ENCODE measurements around the gene KIF25. TPM values are rescaled to one million over a fixed set of nuclear protein-coding genes. Genes with fewer than 3 reads are reported as not detected.

The KIF25 gene
- total RNA-seq, 4 donors from 2014 or later = 0.26 TPM; not detected in 3

DNA sequence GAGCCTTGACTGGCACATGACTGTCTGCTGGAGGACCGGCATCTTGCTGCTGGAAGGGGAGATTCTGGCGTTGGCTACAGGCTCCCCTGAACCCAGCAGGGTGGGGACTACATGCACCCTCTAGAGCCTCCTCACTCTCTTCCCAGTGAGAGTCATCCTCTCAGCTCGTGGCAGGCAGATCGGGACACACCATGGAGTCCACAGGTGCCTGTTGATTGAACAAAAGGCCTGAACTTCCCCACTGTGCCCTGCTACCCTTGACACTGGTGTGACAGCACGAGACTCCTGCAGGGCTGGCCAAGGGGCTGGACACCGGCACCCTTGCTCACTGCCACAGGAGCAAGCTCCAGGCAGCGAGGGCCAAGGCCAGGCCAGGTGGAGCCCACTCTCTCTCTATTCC, 73.3 kb downstream of the KIF25 start:
- TF ChIP-seq, protein P1, sequence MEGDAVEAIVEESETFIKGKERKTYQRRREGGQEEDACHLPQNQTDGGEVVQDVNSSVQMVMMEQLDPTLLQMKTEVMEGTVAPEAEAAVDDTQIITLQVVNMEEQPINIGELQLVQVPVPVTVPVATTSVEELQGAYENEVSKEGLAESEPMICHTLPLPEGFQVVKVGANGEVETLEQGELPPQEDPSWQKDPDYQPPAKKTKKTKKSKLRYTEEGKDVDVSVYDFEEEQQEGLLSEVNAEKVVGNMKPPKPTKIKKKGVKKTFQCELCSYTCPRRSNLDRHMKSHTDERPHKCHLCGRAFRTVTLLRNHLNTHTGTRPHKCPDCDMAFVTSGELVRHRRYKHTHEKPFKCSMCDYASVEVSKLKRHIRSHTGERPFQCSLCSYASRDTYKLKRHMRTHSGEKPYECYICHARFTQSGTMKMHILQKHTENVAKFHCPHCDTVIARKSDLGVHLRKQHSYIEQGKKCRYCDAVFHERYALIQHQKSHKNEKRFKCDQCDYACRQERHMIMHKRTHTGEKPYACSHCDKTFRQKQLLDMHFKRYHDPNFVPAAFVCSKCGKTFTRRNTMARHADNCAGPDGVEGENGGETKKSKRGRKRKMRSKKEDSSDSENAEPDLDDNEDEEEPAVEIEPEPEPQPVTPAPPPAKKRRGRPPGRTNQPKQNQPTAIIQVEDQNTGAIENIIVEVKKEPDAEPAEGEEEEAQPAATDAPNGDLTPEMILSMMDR (IDR thresholded peaks at IDR 0.05) = no peak
- TF ChIP-seq POLR2A (IDR thresholded peaks at IDR 0.05) = no peak
- 81 to 86% methylated on average over 5 to 7 of the region's 7 CpGs for WGBS, 2 donors
- intact Hi-C loops (cut with DNase I) = no loop called here

DNA sequence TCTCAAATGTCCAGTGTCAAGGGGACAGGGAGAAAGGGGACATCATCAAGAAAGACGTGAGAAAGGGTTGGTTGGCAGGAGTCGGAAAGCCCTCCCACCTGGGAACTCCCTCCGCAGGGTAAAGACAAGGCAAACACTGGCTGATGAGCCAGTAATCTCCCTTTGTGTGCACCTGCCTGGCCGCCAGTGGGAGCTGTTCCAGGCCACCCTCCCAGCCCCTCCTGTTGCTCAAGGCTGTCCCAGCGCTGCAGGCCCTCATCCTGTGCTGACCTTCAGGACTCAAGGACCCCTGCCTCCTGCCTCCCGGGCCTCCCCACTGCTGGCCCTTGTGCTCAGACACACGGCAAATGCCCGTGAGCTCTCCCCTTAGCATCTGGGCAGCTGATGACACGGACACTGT, 74.1 kb downstream of the KIF25 start:
- H3K36me3 ChIP-seq = no peaks in the 10 kb centered on the region
- H3K27me3 ChIP-seq = peaks cover 0 to 33% (median 0%) of the 10 kb centered on the region in 4 donors
- H3K4me3 ChIP-seq = no peak overlapping the region
- H3K4me1 ChIP-seq = no peaks in the 10 kb centered on the region
- no peak overlapping the region for H3K27ac ChIP-seq
- DNase-seq = no peak
- 82 to 86% methylated on average over 3 to 5 of the region's 9 CpGs for WGBS, 2 donors
- H3K9me3 ChIP-seq = no peaks in the 10 kb centered on the region
- TF ChIP-seq, protein P1 (IDR thresholded peaks at IDR 0.05) = peak in 1 of 6 experiments; percentile 51
- no peak for TF ChIP-seq POLR2A (IDR thresholded peaks at IDR 0.05)
- intact Hi-C loops (cut with DNase I) = no loop called here

More for the DNA sequence above, 73.3 kb downstream of the KIF25 start:
- Histone ChIP-seq H3K4me1 (no peaks in the 10 kb centered on the region), H3K27me3 (peaks cover 0 to 33% (median 0%) of the 10 kb centered on the region in 4 donors), H3K27ac (no peak overlapping the region), H3K4me3 (no peak overlapping the region), H3K9me3 (no peaks in the 10 kb centered on the region), H3K36me3 (no peaks in the 10 kb centered on the region)
- no peak for DNase-seq

DNA sequence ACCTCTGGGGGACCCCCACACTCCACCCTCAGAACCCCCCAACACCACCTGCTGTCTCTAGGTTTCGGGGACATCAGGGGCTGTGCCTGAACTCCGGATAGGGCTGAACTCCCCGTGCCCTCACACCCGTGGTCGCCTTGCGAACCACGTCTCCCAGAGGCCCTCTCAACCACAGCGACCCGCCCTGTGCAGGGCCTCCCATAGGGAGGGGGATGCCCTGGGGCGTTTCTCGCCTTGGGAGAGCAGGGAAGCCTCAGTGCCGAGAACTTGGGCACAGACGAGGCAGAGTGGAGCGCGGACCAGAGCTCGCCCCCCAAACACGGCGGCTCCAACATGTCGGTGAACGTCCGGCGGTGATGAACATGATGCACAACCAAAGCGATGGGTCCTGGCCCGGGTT, 74.8 kb downstream of the KIF25 start:
- WGBS, 2 donors = 70 to 91% methylated on average over 11 to 18 of the region's 24 CpGs
- H3K27me3 ChIP-seq = peaks cover 0 to 33% (median 0%) of the 10 kb centered on the region in 4 donors
- H3K36me3 ChIP-seq = no peaks in the 10 kb centered on the region
- no peaks in the 10 kb centered on the region for H3K4me1 ChIP-seq
- no peak for TF ChIP-seq POLR2A (IDR thresholded peaks at IDR 0.05)
- TF ChIP-seq, protein P1 (IDR thresholded peaks at IDR 0.05) = no peak
- H3K4me3 ChIP-seq = no peak overlapping the region
- DNase-seq = no peak
- intact Hi-C loops (cut with DNase I) = no loop called here
- H3K9me3 ChIP-seq = no peaks in the 10 kb centered on the region
- H3K27ac ChIP-seq = no peak overlapping the region

DNA sequence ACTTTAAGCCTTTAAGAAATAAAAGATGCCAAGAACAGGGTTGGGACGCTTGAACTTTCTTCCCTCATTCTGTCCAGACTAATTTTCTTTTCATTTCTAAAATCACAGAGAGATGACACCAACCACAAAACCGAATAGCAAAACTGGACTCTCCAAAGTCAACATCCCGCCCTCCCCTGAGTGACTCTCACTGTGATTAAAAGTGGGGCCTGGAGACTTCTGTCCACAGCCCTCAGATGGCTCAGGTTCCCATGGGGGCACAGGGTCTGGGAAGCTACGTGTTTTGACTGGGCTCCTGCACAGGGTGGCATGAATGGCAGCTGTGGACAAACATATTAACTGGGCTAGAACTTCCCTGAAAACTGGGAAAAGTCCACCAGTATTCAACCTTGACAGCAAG, 75.3 kb downstream of the KIF25 start:
- Histone ChIP-seq H3K9me3 (no peaks in the 10 kb centered on the region), H3K36me3 (no peaks in the 10 kb centered on the region), H3K4me3 (no peak overlapping the region), H3K27me3 (peaks cover 0 to 35% (median 0%) of the 10 kb centered on the region in 4 donors), H3K4me1 (no peaks in the 10 kb centered on the region), H3K27ac (no peak overlapping the region)
- 52 to 58% methylated on average over 3 to 4 of the region's 4 CpGs for WGBS, 2 donors
- TF ChIP-seq, protein P1 (IDR thresholded peaks at IDR 0.05) = no peak
- TF ChIP-seq POLR2A (IDR thresholded peaks at IDR 0.05) = no peak
- no peak for DNase-seq
- intact Hi-C loops (cut with DNase I) = no loop called here

DNA sequence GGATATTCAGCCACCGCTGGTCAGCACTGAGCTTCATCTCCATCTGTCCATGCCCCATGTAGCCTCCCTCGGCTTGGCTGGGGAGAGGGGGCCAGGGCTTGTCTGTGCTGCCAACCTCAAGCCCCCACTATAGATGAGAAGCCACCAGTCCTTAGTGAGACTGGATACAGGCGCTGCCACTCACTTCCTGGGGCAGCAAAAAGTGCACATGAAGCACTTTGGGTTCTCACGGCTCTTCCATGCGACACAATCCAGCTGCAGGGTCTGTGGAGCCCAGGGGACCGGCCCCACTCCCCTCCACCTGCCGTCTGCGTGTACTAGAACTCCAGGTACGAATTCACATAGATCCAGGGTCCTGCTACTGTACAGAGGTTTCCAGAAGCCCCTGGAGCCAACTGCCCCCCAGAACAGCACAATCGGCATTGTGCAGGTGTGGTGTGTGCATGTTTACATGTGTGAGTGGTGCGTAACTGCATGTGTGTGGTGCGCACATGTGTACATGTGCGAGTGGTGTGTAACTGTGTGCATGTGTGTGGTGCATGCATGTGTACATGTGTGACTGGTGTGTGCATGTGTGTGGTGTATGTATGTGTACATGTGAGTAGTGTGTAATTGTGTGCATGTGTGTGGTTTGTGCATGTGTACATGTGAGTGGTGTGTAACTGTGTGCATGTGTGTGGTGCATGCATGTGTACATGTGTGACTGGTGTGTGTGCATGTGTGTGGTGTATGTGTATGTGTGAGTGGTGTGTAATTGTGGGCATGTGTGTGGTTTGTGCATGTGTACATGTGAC, 76.7 kb downstream of the KIF25 start:
- DNase-seq = no peak
- Histone ChIP-seq H3K4me3 (no peak overlapping the region), H3K36me3 (no peaks in the 10 kb centered on the region), H3K27ac (no peak overlapping the region), H3K9me3 (no peaks in the 10 kb centered on the region), H3K4me1 (no peaks in the 10 kb centered on the region), H3K27me3 (peaks cover 0 to 35% (median 0%) of the 10 kb centered on the region in 4 donors)
- intact Hi-C loops (cut with DNase I) = no loop called here
- 74 to 85% methylated on average over 8 to 9 of the region's 13 CpGs for WGBS, 2 donors
- TF ChIP-seq POLR2A (IDR thresholded peaks at IDR 0.05) = no peak
- TF ChIP-seq, protein P1 (IDR thresholded peaks at IDR 0.05) = no peak
